GM23338 (cell line): ENCODE results near the gene CD2BP2. TPM values are rescaled to one million over a fixed set of nuclear protein-coding genes. Genes with fewer than 3 reads are reported as not detected.
A peak's percentile ranks its signal among the peaks of the same experiment; 100 is the strongest.

ENCODE experiments used
- ATAC-seq: fragments of 200-7000 bp; cut with Tn5 transposase; 3 replicates; pipeline ENCODE4 v1.9.1; 2020
- DNase-seq: peaks from one replicate; pipeline ENCODE4 v3.0.0-alpha.2; 2015; ENCODE audit warnings: low spot score
- H2AFZ ChIP-seq: fragments of 200-600 bp; sonication (generic); 2 replicates; pipeline ENCODE4 v1.8.0; 2016; ENCODE audit warnings: antibody characterized with exemption, mild to moderate bottlenecking, moderate library complexity
- H3F3A ChIP-seq: fragments of 200-600 bp; sonication (generic); replicated peaks from 2 replicates; pipeline ENCODE4 v1.8.0; 2017; ENCODE audit warnings: antibody characterized with exemption, mixed run types, low read depth
- H3K27ac ChIP-seq: fragments of 200-600 bp; sonication (generic); 2 replicates; pipeline ENCODE4 v1.6.1; 2016; ENCODE audit warnings: low read depth
- H3K27me3 ChIP-seq: fragments of 200-600 bp; sonication (generic); 2 replicates; pipeline ENCODE4 v1.8.0; 2016; ENCODE audit warnings: mild to moderate bottlenecking, mixed run types, moderate library complexity; ENCODE audit not compliant: insufficient read depth
- H3K36me3 ChIP-seq: fragments of 200-600 bp; sonication (generic); 2 replicates; pipeline ENCODE4 v1.8.0; 2016; ENCODE audit warnings: mild to moderate bottlenecking; ENCODE audit not compliant: insufficient read depth
- H3K4me1 ChIP-seq: fragments of 200-600 bp; sonication (generic); 2 replicates; pipeline ENCODE4 v1.8.0; 2016; ENCODE audit warnings: mild to moderate bottlenecking, moderate library complexity; ENCODE audit not compliant: insufficient read depth
- H3K4me2 ChIP-seq: fragments of 200-600 bp; sonication (generic); 2 replicates; pipeline ENCODE4 v1.7.1; 2017; ENCODE audit warnings: mixed run types
- H3K4me3 ChIP-seq: fragments of 200-600 bp; sonication (generic); 2 replicates; pipeline ENCODE4 v1.6.1; 2016; ENCODE audit warnings: mixed run types
- H3K79me2 ChIP-seq: fragments of 200-600 bp; sonication (generic); replicated peaks from 2 replicates; pipeline ENCODE4 v1.8.0; 2017; ENCODE audit warnings: mild to moderate bottlenecking; ENCODE audit not compliant: insufficient read depth
- H3K9me2 ChIP-seq: fragments of 200-600 bp; sonication (generic); 2 replicates; pipeline ENCODE4 v1.8.0; 2017; ENCODE audit not compliant: insufficient read depth
- H4K20me1 ChIP-seq: fragments of 200-600 bp; sonication (generic); replicated peaks from 2 replicates; pipeline ENCODE4 v1.8.0; 2017; ENCODE audit warnings: mild to moderate bottlenecking; ENCODE audit not compliant: insufficient read depth
- H3K27ac Mint-ChIP-seq: 2 replicates; pipeline ENCODE4 v1.8.0; 2020; ENCODE audit warnings: inconsistent platforms, mild to moderate bottlenecking, moderate library complexity, mixed read lengths
- H3K27me3 Mint-ChIP-seq: 3 replicates; pipeline ENCODE4 v1.8.0; 2022; ENCODE audit warnings: low read depth, mild to moderate bottlenecking, moderate library complexity, mixed read lengths, inconsistent platforms; ENCODE audit not compliant: insufficient read depth, poor library complexity
- H3K36me3 Mint-ChIP-seq: 3 replicates; pipeline ENCODE4 v1.8.0; 2021; ENCODE audit warnings: low read depth, mild to moderate bottlenecking, inconsistent platforms, moderate library complexity, mixed read lengths
- H3K4me1 Mint-ChIP-seq: 3 replicates; pipeline ENCODE4 v1.8.0; 2020; ENCODE audit warnings: mild to moderate bottlenecking, inconsistent platforms, mixed read lengths
- H3K4me3 Mint-ChIP-seq: 3 replicates; pipeline ENCODE4 v1.8.0; 2021; ENCODE audit warnings: moderate library complexity, mild to moderate bottlenecking, inconsistent platforms, mixed read lengths
- H3K9me3 Mint-ChIP-seq: 3 replicates; pipeline ENCODE4 v1.8.0; 2020; ENCODE audit warnings: moderate library complexity, mild to moderate bottlenecking, inconsistent platforms, mixed read lengths
- CREB1 ChIP-seq: fragments of 250-450 bp; sonication (Bioruptor Pico); IDR thresholded peaks from 2 replicates; pipeline ENCODE4 v1.5.0; 2020; ENCODE audit warnings: low read depth, mild to moderate bottlenecking, moderate library complexity
- JUNB ChIP-seq: IDR thresholded peaks from one replicate; pipeline ENCODE4 v1.6.1; 2016; ENCODE audit warnings: antibody characterized with exemption; ENCODE audit not compliant: unreplicated experiment
- NANOG ChIP-seq: IDR thresholded peaks from 2 replicates; pipeline ENCODE4 v1.6.1; 2016; ENCODE audit warnings: antibody characterized with exemption, borderline replicate concordance
- REST ChIP-seq: IDR thresholded peaks from one replicate; pipeline ENCODE4 v1.6.1; 2018; ENCODE audit warnings: antibody characterized with exemption; ENCODE audit not compliant: unreplicated experiment
- ZNF114 ChIP-seq: fragments of 250-450 bp; sonication (Bioruptor Pico); IDR thresholded peaks from 2 replicates; pipeline ENCODE4 v1.5.0; 2020; ENCODE audit warnings: mild to moderate bottlenecking, moderate library complexity
- ZNF331 ChIP-seq: fragments of 250-450 bp; sonication (Bioruptor Pico); IDR thresholded peaks from 2 replicates; pipeline ENCODE4 v1.5.0; 2020; ENCODE audit warnings: low read depth, mild to moderate bottlenecking, moderate library complexity
- ZNF462 ChIP-seq: fragments of 250-450 bp; sonication (Bioruptor Pico); IDR thresholded peaks from 2 replicates; pipeline ENCODE4 v1.5.0; 2020; ENCODE audit warnings: mild to moderate bottlenecking, moderate library complexity
- polyA plus RNA-seq: library from polyadenylated mRNA; unstranded; fragments of >200 nt; fragmentation: Nextera tagmentation; extraction: Ambion mirVana; gene quantifications from 2 replicates; pipeline ENCODE4 v1.2.1, GENCODE V29; 2016
- total RNA-seq: library from RNA; depleted of rRNA; stranded (reverse); fragments of >200 nt; shearing (Covaris generic); gene quantifications from 2 replicates; pipeline ENCODE4 v1.2.3, GENCODE V29; 2014

CD2BP2 gene
- total and polyA plus RNA-seq, 2 experiments from 2014 or later, result 23.1 to 38.7 TPM

GRCh38 chr16:30397776-30398660, 42.9 kb upstream of the CD2BP2 start:
- no peak overlapping the region for H3K27ac ChIP-seq
- TF ChIP-seq ZNF462 (no peak), ZNF114 (CRISPR knock-in tag) (no peak), JUNB (no peak)
- H3K27me3 ChIP-seq, result no peaks in the 10 kb centered on the region
- peaks cover 40% of the 10 kb centered on the region for H3K4me1 Mint-ChIP-seq
- no peak overlapping the region for H2AFZ ChIP-seq
- no peak overlapping the region for H3K4me3 ChIP-seq
- H3K36me3 Mint-ChIP-seq, result peaks cover 35% of the 10 kb centered on the region
- peaks cover 33% of the 10 kb centered on the region for H3K4me1 ChIP-seq
- no peak for ATAC-seq
- no peak for DNase-seq
- H3K9me3 Mint-ChIP-seq, result no peaks in the 10 kb centered on the region
- H3K27ac Mint-ChIP-seq, result no peak overlapping the region
- peaks cover 19% of the 10 kb centered on the region for H3K27me3 Mint-ChIP-seq
- no peaks in the 10 kb centered on the region for H3K9me2 ChIP-seq
- H3K4me3 Mint-ChIP-seq, result no peak overlapping the region
- peaks cover 9% of the 10 kb centered on the region; the same call in 1 of the 2 replicates for H3K36me3 ChIP-seq
- H3K79me2 ChIP-seq, result peaks cover 20% of the 10 kb centered on the region
- peaks cover 15% of the 10 kb centered on the region; the same call in 1 of the 2 replicates for H4K20me1 ChIP-seq
- no peak overlapping the region for H3K4me2 ChIP-seq
- H3F3A ChIP-seq, result peaks cover 56% of the 10 kb centered on the region

GRCh38 chr16:30397056-30397455, 41.9 kb upstream of the CD2BP2 start:
- no peaks in the 10 kb centered on the region for H3K9me2 ChIP-seq
- no peak overlapping the region for H2AFZ ChIP-seq
- H3K36me3 ChIP-seq, result peaks cover 9% of the 10 kb centered on the region; the same call in 1 of the 2 replicates
- H3K4me1 Mint-ChIP-seq, result peaks cover 40% of the 10 kb centered on the region
- H3K27me3 Mint-ChIP-seq, result peaks cover 17% of the 10 kb centered on the region
- H3K36me3 Mint-ChIP-seq, result peaks cover 35% of the 10 kb centered on the region
- no peaks in the 10 kb centered on the region for H3K27me3 ChIP-seq
- H3F3A ChIP-seq, result peaks cover 56% of the 10 kb centered on the region
- no peak overlapping the region for H3K27ac Mint-ChIP-seq
- H4K20me1 ChIP-seq, result peaks cover 15% of the 10 kb centered on the region; the same call in 1 of the 2 replicates
- H3K4me2 ChIP-seq, result peak overlapping the region; percentile 94
- H3K27ac ChIP-seq, result no peak overlapping the region
- H3K4me3 Mint-ChIP-seq, result peak overlapping the region; percentile 90
- no peaks in the 10 kb centered on the region for H3K9me3 Mint-ChIP-seq
- DNase-seq (no peak), ATAC-seq (no peak)
- H3K79me2 ChIP-seq, result peaks cover 20% of the 10 kb centered on the region
- H3K4me3 ChIP-seq, result peak overlapping the region; percentile 96; the same call in 1 of the 2 replicates
- peaks cover 33% of the 10 kb centered on the region for H3K4me1 ChIP-seq
- TF ChIP-seq ZNF331, result no peak
- no peak for TF ChIP-seq REST
- no peak for TF ChIP-seq JUNB
- no peak for TF ChIP-seq CREB1
- no peak for TF ChIP-seq ZNF114 (CRISPR knock-in tag)
- TF ChIP-seq NANOG, result no peak
